ENCODE results near the gene MGMT.

The MGMT gene

GRCh38 chr10:129697463-129698247 lies 230.6 kb downstream of the MGMT start:
- no peak for DNase-seq

GRCh38 chr10:129699722-129700340 lies 232.8 kb downstream of the MGMT start:
- no peak for DNase-seq

- no peak for DNase-seq
Measured at GRCh38 chr10:129702605-129703004, 235.6 kb downstream of the MGMT start.

GRCh38 chr10:129703287-129704137 lies 236.5 kb downstream of the MGMT start:
- DNase-seq: no peak

- DNase-seq: no peak
Measured at GRCh38 chr10:129704225-129704624, 237.2 kb downstream of the MGMT start.

- no peak for DNase-seq
Measured at GRCh38 chr10:129704786-129705525, 237.9 kb downstream of the MGMT start.

GRCh38 chr10:129705676-129706075 lies 238.6 kb downstream of the MGMT start:
- no peak for DNase-seq

GRCh38 chr10:129706081-129706480 lies 239.0 kb downstream of the MGMT start:
- DNase-seq: no peak

GRCh38 chr10:129706523-129706922 lies 239.5 kb downstream of the MGMT start:
- DNase-seq: no peak

GRCh38 chr10:129707406-129708388 lies 240.7 kb downstream of the MGMT start:
- no peak for DNase-seq

- no peak for DNase-seq
Measured at GRCh38 chr10:129709101-129709500, 242.1 kb downstream of the MGMT start.

- DNase-seq: no peak
Measured at GRCh38 chr10:129709627-129710509, 242.8 kb downstream of the MGMT start.

- no peak for DNase-seq
Measured at GRCh38 chr10:129710510-129710847, 243.4 kb downstream of the MGMT start.

GRCh38 chr10:129711291-129711690 lies 244.2 kb downstream of the MGMT start:
- no peak for DNase-seq

- no peak for DNase-seq
Measured at GRCh38 chr10:129712000-129712399, 245.0 kb downstream of the MGMT start.

- no peak for DNase-seq
Measured at GRCh38 chr10:129713659-129714265, 246.7 kb downstream of the MGMT start.

- DNase-seq: no peak
Measured at GRCh38 chr10:129715805-129716204, 248.8 kb downstream of the MGMT start.

- DNase-seq: no peak
Measured at GRCh38 chr10:129716211-129716681, 249.2 kb downstream of the MGMT start.

- DNase-seq: no peak
Measured at GRCh38 chr10:129716881-129717280, 249.8 kb downstream of the MGMT start.
